Endothelial cell of umbilical vein (primary cell): ENCODE measurements around the gene UQCRFS1.

ENCODE experiments used
- CTCF ChIP-seq, 2 donors: IDR thresholded peaks; 1 replicate in 1 of 2; 2 replicates in 1 of 2; pipeline ENCODE4 v1.5.1; 2011; ENCODE audit warnings: low read length in 2 of 2, mild to moderate bottlenecking in 2 of 2, moderate library complexity in 2 of 2, control low read depth in 1 of 2, inconsistent platforms in 1 of 2, low read depth in 1 of 2; ENCODE audit not compliant: insufficient read depth in 1 of 2; ENCODE audit errors: extremely low read depth in 1 of 2
- EZH2 ChIP-seq: IDR thresholded peaks from 2 replicates; pipeline ENCODE4 v1.6.1; 2012; ENCODE audit warnings: borderline replicate concordance, low read depth, mild to moderate bottlenecking, moderate library complexity, low read length, inconsistent platforms; ENCODE audit not compliant: severe bottlenecking
- JUN ChIP-seq: IDR thresholded peaks from 2 replicates; pipeline ENCODE4 v1.6.1; 2011; ENCODE audit warnings: borderline replicate concordance, low read depth; ENCODE audit not compliant: insufficient read length, insufficient read depth
- MAX ChIP-seq: IDR thresholded peaks from 2 replicates; pipeline ENCODE4 v1.6.1; 2011; ENCODE audit not compliant: insufficient read depth, insufficient read length
- POLR2AphosphoS5 ChIP-seq: IDR thresholded peaks from 2 replicates; pipeline ENCODE4 v1.6.1; 2012; ENCODE audit warnings: low read depth, mild to moderate bottlenecking, control low read depth, low read length, moderate library complexity; ENCODE audit not compliant: insufficient read depth

GRCh38 chr19:29171525-29171924, 41.4 kb downstream of the UQCRFS1 start:
- TF ChIP-seq POLR2AphosphoS5: no peak
- TF ChIP-seq JUN: no peak
- TF ChIP-seq MAX: no peak
- TF ChIP-seq CTCF (IDR thresholded peaks at IDR 0.05; ENCODE audit: extremely low read depth in 1 of 2, insufficient read depth in 1 of 2, low read depth in 1 of 2, low read length in 2 of 2): no peak
- TF ChIP-seq EZH2: no peak
